ENCODE measurements around the gene PPP2R1A.

Gene PPP2R1A

DNA sequence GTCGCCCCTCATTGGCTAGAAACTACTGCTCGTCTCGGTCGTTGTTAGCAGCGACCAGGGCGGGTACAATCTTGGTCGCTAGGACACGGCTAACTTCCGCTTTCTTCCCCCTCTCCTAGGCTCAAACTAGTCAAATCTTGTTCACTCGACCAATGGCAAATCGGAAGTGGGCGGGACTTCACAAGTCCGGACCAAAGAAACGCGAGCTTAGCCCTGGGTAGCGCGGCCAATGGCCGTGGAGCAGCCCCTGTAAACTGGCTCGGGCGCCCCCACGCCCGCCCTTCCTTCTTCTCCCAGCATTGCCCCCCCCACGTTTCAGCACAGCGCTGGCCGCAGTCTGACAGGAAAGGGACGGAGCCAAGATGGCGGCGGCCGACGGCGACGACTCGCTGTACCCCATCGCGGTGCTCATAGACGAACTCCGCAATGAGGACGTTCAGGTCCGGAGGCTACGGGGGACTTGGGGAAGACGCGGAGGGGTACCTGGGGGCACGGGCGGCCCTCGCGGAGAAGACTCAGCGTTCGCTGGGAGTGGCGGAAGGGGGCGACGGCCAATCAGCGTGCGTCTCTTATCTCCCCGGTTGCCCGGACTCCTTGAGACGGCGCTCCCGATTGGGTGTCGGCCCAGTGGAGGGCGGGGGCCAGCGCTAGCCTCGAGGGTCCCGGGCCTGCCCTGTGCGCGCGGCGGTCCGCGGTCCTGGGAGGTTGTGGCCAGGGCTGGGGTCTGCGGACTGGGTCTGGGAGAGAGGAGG lies at the start of gene PPP2R1A:
Gene PPP2R1A, plus strand, starts transcription at position 318 of the 752 bp plus-strand sequence. Its CDS starts 45 bp downstream, at position 363.
- DNase-seq (ENCODE audit: low read depth): peak; percentile 100

DNA sequence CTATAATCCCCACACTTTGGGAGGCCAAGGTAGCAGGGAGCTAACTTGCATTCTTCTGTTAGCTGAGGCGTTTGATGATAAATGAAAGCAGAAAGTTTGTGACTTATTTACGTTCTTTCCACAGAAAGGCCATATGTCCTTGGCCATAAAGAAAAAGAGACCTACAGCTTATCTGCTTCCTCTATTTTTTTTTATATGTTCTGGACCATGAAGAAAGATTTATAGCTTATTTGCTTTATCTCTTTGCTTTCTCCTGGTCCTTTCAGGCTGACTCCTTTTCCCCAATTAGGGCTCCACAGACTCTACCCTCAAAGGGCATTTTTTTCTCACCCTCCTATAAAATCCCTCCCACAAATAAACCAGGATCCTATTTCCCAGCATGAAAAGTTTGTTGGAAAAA lies 48.6 kb upstream of the PPP2R1A start:
- DNase-seq (ENCODE audit: low read depth): no peak

DNA sequence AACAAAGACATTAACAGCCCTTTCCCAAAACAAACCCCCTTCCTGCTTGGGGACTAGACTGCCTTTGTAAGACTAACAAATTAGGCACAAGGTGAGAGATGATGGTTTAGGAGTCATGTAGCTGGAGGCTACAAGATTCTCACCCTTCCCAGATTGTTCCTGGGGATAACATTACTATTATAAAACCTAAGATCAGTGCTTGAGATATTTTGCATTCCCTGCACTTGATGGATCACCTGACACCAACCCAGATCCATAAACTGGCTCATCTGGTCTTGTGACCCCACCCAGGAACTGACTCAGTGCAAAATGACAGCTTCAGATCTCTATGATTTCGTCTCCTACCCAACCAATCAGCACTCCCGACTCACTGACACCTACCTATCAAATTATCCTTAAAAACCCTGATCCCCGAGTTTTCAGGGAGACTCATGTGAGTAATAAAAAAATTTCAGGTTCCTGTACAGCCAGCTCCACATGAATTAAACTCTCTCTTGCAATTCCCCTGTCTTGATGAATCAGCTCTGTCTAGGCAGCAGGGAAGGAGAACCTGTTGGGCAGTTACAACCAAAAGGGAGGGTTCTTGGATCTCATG lies 47.8 kb upstream of the PPP2R1A start:
- DNase-seq (ENCODE audit: low read depth): no peak

DNA sequence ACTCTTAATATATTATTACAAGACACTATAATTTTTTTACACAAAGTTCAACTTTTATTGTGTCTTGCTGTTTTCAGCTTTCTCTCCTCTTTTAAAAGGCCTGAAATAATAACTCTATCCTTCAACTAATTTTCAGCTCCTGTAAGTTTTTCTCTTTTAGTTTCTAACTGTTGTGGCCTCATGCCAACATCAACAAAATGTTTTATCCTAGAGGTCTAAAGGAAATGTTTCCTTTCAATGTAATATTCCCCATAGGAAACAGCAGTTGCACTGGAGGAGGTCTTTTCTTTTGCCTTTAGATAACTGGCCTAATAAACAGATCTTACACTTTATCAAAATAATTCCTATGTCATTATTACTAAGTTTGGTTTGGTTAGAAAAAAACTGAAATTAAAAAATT lies 41.6 kb upstream of the PPP2R1A start:
- DNase-seq (ENCODE audit: low read depth): no peak

DNA sequence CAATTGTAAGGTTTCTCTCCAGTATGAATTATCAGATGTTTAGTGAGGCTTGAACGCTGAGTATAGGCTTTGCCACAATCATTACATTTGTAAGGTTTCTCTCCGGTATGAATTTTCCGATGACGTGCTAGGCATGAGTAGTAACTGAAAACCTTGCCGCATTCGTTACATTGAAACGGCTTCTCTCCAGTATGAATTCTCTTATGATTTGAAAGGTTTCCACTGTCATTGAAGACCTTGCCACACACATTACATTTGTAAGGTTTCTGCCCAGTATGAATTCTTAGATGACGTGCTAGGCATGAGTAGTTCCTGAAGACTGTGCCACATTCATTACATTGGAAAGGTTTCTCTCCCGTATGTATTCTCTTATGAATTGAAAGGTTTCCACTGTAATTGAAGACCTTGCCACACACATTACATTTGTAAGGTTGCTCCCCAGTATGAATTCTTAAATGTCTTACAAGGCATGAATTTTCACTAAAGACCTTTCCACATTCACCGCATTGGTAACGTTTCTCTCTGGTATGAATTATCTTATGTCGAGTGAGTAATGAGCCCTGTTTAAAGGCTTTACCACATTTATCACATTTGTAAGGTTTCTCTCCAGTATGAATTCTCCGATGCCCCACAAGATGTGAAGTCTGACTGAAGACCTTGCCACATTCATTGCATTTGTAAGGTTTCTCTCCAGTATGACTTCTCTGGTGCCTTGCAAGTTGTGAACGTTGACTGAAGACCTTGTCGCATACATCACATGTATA lies 34.1 kb upstream of the PPP2R1A start:
- no peak for DNase-seq (ENCODE audit: low read depth)

DNA sequence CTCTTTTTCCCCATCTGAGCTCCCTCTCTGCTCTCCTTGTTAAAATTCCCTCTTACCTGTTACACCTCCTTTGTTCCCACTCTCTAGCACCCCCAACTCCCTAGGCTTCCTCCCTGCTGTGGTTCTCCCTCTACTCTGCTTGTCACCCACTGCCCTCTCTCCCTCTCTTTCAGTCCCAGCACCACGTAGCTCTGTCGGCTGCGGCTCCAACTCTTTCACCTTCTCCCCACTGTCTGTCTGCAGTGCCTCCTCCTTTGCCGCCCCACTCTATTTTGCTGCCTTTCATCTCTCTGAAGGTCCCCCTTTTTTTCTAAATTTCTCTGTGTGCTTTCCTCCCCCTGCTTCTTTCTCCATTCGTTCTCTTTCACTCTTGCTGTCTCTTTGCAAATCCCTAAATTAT lies 19.5 kb upstream of the PPP2R1A start:
- DNase-seq (ENCODE audit: low read depth): peak; percentile 11

DNA sequence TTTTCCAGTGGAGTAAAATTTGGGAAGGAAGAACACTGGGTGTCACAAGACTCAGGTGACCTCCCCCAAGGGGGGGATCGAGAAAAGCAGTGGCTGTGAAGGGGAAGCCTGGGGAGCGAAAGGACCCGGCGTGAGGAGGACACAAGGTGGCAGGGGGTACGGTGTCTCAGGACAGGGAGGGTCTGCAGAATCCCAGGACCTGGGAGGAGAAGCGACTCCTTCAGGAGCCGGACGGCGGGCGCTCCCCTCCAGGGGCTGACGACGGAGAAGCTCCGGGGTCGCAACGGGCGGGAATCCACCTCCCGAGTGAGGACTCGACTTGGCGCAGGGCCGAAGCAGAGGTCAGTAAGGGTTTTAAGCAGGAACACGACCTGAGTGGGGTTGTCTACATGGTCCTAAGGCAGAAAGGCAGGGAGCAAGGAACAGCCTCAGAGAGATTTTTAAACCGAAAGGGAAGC lies 19.0 kb upstream of the PPP2R1A start:
- DNase-seq (ENCODE audit: low read depth): no peak

DNA sequence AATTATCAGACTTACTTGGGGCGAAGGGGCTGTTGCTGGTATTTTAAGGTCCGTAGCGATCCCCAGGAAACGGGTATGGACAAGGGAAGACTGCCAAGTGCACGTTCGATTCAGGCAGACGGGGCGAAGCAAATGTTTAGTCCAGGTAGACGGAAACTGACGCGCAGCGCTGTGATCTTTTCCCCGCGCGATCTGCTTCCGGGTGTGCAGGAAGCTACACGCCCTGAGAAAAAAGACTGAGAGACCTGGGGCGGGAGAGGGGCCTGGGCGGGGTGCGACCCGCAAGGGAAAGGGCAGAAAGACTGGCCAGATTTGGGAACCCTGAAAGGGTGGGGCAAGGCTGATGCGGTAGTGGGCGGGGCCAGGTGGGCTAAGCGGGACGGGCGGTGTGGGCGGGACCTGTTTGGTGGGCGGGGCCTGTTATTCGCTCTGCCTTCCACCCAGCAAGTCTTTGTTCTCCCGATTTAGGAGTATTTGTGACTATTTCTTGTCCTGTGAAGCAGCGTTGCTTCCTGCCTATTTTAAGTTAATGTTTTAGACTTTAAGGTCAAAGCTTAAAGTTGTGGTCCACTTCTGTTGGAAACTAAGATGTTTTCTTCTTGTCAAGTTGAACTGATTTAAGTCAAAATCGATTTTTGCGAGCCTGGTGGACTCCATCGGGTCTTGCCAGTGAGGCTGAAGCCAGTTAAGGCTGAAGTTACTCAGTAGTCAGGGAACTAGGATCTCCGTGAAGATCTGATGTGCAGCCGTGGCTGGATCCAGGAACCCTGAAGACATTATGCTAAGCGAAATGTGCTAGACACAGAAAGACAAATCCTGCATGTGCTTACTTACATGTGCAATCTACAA lies 18.3 kb upstream of the PPP2R1A start, which contains the start of gene ZNF836:
Gene ZNF836, minus strand, starts transcription at position 301 of the 849 bp plus-strand sequence. CDS start 3,549 bp downstream, outside the sequence.
- peak; percentile 74 for DNase-seq (ENCODE audit: low read depth)

DNA sequence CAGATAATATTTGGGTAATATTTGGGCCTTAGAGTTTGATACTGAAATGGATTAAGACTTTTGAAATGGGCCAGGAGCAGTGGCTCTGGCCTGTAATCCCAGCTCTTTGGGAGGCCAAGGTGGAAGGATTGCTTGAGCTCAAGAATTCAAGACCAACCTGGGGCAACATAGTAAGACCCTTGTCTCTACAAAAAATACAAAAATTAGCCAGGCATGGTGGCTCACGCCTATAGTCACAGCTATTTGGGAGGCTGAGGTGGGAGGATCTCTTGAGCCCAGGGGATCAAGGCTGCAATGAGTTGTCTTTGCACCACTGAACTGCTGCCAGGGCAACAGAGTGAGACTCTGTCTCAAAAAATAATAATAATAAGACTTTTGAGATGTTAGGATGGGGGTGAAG lies 17.5 kb upstream of the PPP2R1A start:
- no peak for DNase-seq (ENCODE audit: low read depth)

DNA sequence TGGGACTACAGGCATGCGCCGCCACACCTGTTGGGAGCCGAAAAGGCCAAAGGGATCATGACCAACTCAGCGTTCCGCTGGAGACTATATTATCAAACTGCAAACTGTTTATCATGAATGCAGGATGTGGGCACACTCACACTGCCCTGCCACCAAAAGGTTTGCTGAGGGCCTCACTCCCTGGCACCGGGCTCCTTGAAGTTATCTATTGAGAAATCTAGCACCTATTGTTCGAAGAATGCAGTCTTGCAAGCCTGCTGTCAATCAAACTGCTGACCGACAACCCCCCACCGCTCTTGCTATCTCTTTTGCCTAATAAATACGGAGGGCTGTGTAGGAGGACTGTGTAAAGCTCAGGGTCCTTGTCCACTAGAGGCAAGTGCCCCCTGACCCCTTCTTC lies 13.3 kb upstream of the PPP2R1A start:
- DNase-seq (ENCODE audit: low read depth): no peak

DNA sequence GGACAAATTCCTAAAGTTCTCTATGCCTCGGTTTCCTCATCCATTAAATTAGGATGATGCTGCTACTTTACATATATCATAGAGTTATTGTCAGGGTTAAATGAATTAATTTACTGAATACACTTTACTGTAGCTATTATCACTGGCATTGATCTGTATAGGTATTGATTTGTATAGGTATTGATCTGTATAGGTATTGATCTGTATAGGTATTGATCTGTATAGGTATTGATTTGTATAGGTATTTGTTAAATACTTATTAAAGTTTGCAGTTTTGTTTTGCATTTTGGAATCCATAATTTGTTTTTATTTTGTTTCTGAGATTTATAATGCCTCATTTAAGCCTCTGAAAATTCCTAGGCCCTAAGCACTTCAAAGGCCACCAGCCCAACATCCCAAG lies 2.4 kb upstream of the PPP2R1A start:
- DNase-seq (ENCODE audit: low read depth): no peak

DNA sequence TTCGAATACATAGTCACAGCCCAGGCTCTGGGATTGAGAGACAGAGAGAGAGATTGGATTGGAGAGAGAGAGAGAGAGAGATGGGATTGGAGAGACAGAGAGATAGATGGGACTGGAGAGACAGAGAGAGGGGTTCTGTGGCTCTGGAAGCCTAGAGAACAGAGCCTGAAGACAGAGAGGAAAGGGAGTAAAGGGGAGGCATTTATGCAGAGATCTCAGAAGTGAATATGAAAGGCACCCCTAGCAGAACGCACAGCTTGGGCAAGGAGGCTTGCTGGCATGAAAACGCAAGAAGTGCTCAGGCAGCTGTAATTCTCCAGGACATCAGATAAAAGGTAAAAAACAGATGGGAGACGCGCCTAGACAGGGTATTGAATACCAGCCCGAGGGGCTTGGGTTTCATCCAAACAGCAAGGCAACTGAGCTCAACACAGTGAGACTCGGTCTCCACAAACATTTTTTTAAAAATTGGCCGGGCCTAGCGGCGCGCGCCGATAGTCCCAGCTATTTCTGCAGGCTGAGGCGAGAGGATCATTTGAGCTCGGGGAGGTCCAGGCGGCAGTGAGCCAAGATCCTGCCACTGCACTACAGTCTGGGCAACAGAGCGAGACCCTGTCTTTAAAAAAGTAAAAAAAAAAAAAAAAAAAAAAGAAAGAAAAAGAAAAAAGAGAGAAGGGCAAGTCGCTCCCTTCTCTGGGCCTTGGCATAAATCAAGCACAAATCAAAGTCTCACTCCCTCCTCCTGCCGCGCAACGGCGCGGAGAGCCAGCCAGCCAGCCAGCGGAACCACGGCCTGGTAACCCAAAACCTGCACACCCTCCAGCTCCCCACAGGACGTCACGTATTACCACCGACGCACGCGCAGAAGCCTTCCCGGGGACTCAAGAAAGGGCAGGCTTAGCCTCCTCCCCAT lies 774 bp upstream of the PPP2R1A start:
- DNase-seq (ENCODE audit: low read depth): no peak

DNA sequence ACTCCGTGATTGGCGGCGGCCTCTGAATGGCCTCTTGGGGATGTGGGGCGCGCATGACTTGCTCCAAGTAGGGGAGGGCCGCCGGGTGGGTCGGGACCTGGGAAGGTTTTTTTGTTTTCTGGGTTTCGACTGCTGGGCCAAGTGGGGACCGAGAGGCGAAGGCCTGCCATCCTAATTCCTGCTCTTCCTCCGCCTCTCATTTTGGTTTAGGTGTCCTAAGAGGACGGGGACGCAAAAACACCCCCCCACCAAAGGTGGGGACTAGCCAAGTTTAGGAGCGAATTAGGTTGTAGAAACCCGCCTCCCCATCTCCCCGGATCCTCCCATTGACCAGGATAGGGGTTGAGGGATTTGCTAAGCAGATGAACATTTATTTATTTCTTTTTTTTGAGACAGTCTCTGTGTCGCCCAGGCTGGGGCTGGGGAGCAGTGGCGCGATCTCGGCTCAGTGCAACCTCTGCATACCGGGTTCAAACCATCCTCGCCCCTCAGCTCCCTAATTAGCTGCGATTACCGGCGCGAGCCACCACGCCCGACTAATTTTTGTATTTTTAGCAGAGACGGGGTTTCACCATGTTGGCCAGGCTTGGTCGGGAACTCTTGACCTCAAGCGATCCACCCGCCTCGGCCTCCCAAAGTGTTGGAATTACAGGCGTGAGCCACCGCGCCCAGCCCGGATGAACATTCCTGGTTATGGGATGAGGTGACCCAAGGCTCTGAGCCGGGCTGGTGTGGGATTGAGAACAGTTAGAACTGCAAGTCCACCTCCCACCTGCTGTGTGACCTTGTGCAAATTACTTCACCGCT lies 838 bp downstream of the PPP2R1A start:
- peak; percentile 66 for DNase-seq (ENCODE audit: low read depth)

DNA sequence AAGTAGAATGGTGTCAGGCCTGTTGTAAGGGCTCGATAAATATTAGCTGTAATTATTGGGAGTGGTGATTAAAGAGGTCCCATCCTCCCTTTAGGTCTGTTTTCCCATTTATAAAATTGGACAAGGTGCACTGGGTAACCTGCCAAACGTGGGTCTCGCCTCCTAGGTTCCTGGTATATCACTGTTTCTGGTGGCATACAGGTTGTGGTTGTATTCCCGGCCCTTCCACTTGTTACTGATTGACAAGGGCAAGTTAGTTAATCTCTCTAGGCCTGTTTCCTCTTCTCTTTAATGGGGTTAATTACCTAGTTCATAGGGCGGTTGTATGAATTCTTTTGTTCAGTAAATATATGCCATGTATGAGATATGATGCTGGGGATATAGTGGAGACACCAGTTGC lies 1.5 kb downstream of the PPP2R1A start:
- no peak for DNase-seq (ENCODE audit: low read depth)

DNA sequence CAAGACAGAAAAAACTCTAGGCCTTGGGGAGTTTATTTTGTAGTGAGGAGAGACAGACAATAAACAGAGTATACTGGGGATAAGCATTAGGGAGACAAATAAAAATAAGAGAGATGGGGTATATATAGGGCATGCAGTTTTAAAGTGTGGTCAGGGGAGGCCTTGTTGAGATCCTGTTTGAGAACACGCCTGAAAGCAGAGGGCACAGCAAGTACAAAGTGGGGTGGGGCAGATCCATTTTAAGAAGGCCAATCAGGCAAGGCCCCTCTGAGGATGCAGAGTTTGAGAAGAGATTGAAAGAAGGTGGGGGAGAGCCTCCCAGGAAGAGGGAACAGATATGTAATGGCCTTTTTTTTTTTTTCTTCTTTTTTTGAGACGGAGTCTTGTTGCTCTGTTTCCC lies 2.1 kb downstream of the PPP2R1A start:
- no peak for DNase-seq (ENCODE audit: low read depth)

DNA sequence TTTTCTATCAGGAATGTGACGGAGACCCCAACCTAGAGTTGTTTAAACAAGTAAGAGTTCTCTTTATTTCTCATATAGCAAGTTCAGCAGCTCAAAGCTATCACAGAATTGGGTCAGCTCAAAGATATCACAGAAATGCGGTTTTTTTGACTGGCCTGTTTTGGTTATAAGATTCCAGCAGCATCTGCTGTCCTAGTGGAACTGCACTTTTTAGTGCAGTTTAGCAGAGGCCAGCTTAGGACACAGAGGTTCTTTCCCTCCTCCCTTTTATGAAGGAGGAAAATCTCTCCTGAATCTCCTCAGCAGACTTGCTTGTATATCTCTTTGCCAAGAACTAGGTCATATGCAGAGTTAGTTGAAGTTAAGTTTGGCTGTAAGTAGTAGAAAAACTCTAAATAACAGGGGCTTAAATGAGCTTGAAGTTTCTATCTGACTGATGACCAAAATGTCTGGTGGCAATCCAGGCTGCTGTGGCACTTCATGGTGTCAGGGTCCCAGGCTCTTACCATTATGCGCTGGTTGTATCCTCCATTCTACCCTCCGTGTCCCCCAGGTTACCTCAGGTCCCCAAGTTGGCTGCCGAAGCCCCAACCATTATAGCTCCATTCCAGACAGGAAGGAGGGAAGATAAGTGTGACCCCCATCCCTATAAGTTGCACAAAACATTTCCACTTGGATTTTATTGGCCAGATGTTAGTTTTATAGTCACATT lies 6.6 kb downstream of the PPP2R1A start:
- DNase-seq (ENCODE audit: low read depth): no peak

DNA sequence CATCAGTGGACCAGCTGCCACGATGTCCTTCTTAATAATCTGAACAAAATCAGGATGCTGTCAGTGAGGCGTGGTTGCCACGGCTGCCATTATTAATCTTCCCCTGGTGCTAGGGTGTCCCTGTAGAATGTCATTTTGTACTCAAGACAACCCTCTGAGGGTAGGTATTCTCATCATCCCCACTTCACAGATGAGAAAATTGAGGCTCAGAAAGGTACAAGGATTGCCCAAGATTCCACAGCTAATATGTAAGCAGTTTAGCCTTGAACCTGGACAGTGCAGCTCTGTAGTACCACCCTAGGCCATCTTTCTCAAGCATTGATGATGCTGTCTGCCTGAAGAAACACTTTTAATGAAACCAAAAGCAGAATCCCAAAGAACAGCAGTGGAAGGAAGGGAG lies 8.1 kb downstream of the PPP2R1A start:
- no peak for DNase-seq (ENCODE audit: low read depth)

DNA sequence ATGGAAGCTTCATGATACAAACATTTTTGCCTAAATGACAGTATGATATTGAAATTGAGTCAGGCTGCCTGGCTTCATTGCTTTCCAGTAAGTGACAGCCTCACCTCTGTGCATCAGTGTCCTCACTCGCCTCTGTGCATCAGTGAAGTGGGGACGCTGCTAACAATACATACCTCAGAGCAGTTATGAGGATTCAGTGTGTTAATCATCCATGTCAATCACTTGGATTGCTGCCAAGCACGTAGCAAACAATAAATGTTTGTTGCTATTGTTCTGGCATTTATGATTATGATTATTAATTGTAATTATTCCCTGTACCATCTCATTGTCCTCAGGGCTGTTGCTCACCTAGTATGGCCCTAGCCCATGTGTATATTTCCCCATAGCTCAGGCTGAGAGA lies 8.8 kb downstream of the PPP2R1A start:
- DNase-seq (ENCODE audit: low read depth): no peak

DNA sequence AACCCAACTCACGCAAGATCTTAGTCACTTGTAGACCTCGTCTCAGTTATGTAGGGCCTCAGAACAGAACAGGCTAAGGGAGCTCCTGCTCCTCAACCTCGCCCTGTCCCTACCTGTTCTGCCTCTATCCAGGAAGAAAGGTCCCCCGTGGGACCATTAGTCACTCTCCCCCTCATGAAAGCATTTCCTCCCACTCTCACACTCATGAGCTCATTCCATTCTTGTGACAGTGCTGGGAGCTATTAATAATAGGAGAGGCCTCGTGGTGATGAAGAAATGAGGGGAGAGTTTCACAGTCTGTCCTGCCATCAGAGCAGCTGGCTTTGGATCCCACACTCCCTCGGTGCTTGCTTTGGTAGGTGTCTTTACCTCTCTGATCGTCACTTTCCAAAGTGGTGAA lies 10.2 kb downstream of the PPP2R1A start:
- DNase-seq (ENCODE audit: low read depth): peak; percentile 83

All from EH (cell line).